ENCODE results near the gene ASB2. TPM values are rescaled to one million over a fixed set of nuclear protein-coding genes. Genes with fewer than 3 reads are reported as not detected.

The ASB2 gene, protein sequence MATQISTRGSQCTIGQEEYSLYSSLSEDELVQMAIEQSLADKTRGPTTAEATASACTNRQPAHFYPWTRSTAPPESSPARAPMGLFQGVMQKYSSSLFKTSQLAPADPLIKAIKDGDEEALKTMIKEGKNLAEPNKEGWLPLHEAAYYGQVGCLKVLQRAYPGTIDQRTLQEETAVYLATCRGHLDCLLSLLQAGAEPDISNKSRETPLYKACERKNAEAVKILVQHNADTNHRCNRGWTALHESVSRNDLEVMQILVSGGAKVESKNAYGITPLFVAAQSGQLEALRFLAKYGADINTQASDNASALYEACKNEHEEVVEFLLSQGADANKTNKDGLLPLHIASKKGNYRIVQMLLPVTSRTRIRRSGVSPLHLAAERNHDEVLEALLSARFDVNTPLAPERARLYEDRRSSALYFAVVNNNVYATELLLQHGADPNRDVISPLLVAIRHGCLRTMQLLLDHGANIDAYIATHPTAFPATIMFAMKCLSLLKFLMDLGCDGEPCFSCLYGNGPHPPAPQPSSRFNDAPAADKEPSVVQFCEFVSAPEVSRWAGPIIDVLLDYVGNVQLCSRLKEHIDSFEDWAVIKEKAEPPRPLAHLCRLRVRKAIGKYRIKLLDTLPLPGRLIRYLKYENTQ
- total RNA-seq (2022; extraction: Qiagen RNA extraction; ENCODE audit: low read depth), result 0.60 to 2.0 TPM (median 1.0 TPM) in 5 replicates

DNA sequence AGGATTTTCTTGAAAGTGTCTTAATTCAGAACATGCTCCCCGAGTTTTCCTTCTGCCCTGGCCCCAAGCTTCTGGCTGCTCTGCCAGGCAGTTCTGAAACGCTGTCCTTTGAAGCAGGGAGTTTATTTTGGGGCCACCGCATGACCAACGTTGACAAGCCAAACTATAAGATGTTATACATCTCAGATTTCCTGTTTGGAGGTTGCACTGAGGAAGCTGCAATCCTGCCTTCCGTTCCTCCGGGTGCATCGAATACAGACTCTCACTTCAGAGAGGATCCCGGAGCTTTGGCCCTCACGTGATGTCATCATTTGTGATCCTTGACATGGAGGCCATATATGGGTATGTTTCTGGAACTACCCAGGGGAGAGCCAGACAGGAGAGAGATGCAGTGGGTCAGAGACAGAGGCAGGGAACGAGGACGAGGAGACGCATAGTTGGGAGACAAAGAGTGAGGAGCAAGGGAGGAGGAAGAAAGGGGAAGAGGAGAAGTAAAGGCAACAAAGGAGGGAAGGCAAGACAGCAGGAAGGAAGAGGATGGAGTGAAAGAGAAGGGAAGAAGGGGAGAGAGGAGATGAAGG, at the start of gene ASB2:
Gene ASB2 (minus strand): TSS at position 94 of the 581 bp plus-strand sequence. CDS start 12,031 bp downstream, outside the sequence.

DNA sequence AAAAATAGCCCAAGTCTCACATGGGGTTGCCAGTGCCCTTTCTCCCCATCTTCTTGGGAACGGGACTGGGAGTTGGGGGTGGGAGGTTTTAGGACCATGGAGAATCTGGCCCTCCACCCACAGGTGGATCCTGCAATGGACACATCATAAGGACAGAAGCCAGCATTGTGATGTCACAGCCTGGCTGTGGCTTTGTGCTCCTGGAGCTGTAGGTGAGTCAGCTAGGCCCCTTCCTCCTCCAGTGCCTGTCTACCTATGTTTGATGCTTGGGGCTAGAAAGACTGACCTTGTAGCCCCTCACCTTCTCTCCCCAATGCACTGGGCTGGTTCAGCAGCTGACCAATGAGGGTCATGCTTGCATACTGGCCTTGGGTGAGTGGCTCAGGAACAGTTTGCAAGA, 20.7 kb upstream of the ASB2 start, which contains the start of gene CCDC197:
Gene CCDC197 (plus strand): TSS at position 220 of the 400 bp plus-strand sequence. CDS start 831 bp downstream, outside the sequence.

DNA sequence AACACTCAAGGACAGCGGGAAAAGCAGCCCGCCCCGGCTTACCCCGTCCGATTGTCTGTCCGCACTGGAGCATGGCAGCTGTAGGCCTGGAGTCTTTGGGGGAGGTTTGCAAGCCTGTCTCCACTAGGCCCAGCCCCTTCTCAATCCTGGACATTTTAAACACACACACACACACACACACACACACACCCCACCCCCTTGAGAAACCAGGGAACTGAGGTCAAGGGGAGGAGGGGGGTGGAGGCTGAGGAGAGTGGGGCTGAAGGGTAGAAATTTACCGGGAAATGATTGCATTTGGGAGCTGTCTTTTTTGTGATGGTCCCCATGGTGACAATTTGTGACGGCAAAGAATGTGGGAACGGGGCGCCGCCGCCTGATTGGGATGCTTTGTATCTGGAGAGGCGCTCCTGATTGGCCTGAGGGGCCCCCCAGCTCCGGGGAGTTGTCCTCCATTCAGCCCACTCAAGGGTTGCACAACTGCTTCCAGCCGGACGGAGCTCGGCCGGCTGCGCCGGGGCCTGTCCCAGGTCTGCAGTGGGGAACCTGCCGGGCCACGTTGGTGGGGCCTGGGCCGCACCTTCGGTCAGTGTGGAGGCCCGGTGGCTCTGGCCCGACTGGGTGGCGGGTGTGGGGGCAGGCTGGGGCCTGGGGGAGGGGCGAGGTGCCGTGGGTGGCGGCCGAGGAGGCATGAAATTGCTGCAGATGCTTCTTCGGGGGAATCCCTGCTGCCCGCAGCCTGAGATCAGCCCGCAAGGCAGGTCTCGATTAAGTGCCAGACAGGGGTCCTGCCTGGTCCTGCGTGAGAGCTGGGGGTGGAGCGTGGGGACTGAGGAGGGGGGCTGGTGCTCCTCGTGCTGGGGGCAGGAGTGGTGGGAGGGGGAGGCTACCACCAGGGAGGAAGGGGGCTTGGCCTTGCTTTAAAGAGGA, 49.2 kb downstream of the ASB2 start, which contains the start of gene FAM181A:
Gene FAM181A (plus strand): TSS at position 472 of the 927 bp plus-strand sequence. CDS start 942 bp downstream, outside the sequence.

Other genes starting within 250 kb of the ASB2 start
- gene PRIMA1, start 188.1 kb downstream of the ASB2 start, total RNA-seq (2022; extraction: Qiagen RNA extraction; ENCODE audit: low read depth), result 0.13 to 0.43 TPM (median 0.39 TPM) in 5 replicates
- gene FAM181A, start 49.2 kb downstream of the ASB2 start, total RNA-seq (2022; extraction: Qiagen RNA extraction; ENCODE audit: low read depth), result not detected in 5 replicates
- gene CCDC197, start 20.7 kb upstream of the ASB2 start, total RNA-seq (2022; extraction: Qiagen RNA extraction; ENCODE audit: low read depth), result not detected in 5 replicates
- 3.1 to 4.8 TPM (median 3.8 TPM) in 5 replicates for gene OTUB2, start 49.8 kb upstream of the ASB2 start, total RNA-seq (2022; extraction: Qiagen RNA extraction; ENCODE audit: low read depth)
- 173 to 199 TPM (median 182 TPM) in 5 replicates for gene DDX24, start 104.6 kb upstream of the ASB2 start, total RNA-seq (2022; extraction: Qiagen RNA extraction; ENCODE audit: low read depth)
- gene IFI27L1, start 104.7 kb upstream of the ASB2 start, total RNA-seq (2022; extraction: Qiagen RNA extraction; ENCODE audit: low read depth), result 16.1 to 19.6 TPM (median 18.6 TPM) in 5 replicates
- gene IFI27, start 134.2 kb upstream of the ASB2 start, total RNA-seq (2022; extraction: Qiagen RNA extraction; ENCODE audit: low read depth), result 0.70 to 1.6 TPM (median 1.2 TPM) in 5 replicates
- 46.1 to 56.7 TPM (median 53.0 TPM) in 5 replicates for gene IFI27L2, start 153.0 kb upstream of the ASB2 start, total RNA-seq (2022; extraction: Qiagen RNA extraction; ENCODE audit: low read depth)
- 0.06 to 0.58 TPM (median 0.37 TPM) in 5 replicates for gene PPP4R4, start 197.8 kb upstream of the ASB2 start, total RNA-seq (2022; extraction: Qiagen RNA extraction; ENCODE audit: low read depth)